Neutrophil (primary cell): ENCODE data around the gene CCIN.
"Not testable (repeated sequence)": the region's sequence is repeated elsewhere in the genome, so short reads cannot be mapped to it uniquely, and the experiment has no call there.

ENCODE experiments used
- H3K27ac ChIP-seq: fragments of 200-600 bp; sonication (generic); 2 replicates; pipeline ENCODE4 v1.5.1; 2016; ENCODE audit warnings: mild to moderate bottlenecking, moderate library complexity
- H3K27me3 ChIP-seq: fragments of 200-600 bp; sonication (generic); 2 replicates; pipeline ENCODE4 v1.6.0; 2016; ENCODE audit warnings: mild to moderate bottlenecking
- H3K36me3 ChIP-seq: fragments of 200-600 bp; sonication (generic); 2 replicates; pipeline ENCODE4 v1.5.1; 2017
- H3K4me1 ChIP-seq, 2 experiments: fragments of 200-600 bp in 1 of 2; sonication (generic) in 1 of 2; 1 replicate in 1 of 2; 2 replicates in 1 of 2; pipeline versions ENCODE4 v1.5.1 to v1.6.1; 2013 to 2016; ENCODE audit warnings: low read depth in 1 of 2, low read length in 1 of 2, mild to moderate bottlenecking in 1 of 2, moderate library complexity in 1 of 2; ENCODE audit not compliant: control insufficient read depth in 1 of 2, insufficient read depth in 1 of 2
- H3K4me3 ChIP-seq, 2 experiments: fragments of 200-600 bp in 1 of 2; sonication (generic) in 1 of 2; 1 replicate in 1 of 2; 2 replicates in 1 of 2; pipeline ENCODE4 v1.5.1; 2013 to 2016; ENCODE audit warnings: low read depth in 1 of 2, low read length in 1 of 2, mild to moderate bottlenecking in 1 of 2, moderate library complexity in 1 of 2
- H3K9me3 ChIP-seq: fragments of 200-600 bp; sonication (generic); 2 replicates; pipeline ENCODE4 v1.5.1; 2016
- CTCF ChIP-seq: fragments of 200-600 bp; sonication (generic); IDR thresholded peaks from 2 replicates; pipeline ENCODE4 v1.5.1; 2016; ENCODE audit warnings: antibody characterized with exemption

Gene CCIN

GRCh38 chr9:36125062-36125855 lies 43.9 kb upstream of the CCIN start:
- TF ChIP-seq CTCF, result no peak
- Histone ChIP-seq H3K27ac (peak overlapping the region; percentile 86), H3K27me3 (no peaks in the 10 kb centered on the region), H3K9me3 (no peaks in the 10 kb centered on the region), H3K36me3 (no peaks in the 10 kb centered on the region), H3K4me3 (no peak overlapping the region), H3K4me1 (peaks cover 63 to 68% of the 10 kb centered on the region in 2 experiments)

GRCh38 chr9:36126016-36126730 lies 43.0 kb upstream of the CCIN start:
- peak overlapping the region; percentile 86 for H3K27ac ChIP-seq
- peaks cover 63 to 68% of the 10 kb centered on the region in 2 experiments for H3K4me1 ChIP-seq

GRCh38 chr9:36127652-36128244 lies 41.4 kb upstream of the CCIN start:
- H3K4me3 ChIP-seq, result peak overlapping the region; percentile 4 to 46
- H3K36me3 ChIP-seq, result no peaks in the 10 kb centered on the region
- H3K27ac ChIP-seq, result peak overlapping the region; percentile 86
- peaks cover 60 to 66% of the 10 kb centered on the region in 2 experiments for H3K4me1 ChIP-seq
- no peaks in the 10 kb centered on the region for H3K27me3 ChIP-seq
- no peaks in the 10 kb centered on the region for H3K9me3 ChIP-seq
- TF ChIP-seq CTCF, result no peak

More at GRCh38 chr9:36126016-36126730, 43.0 kb upstream of the CCIN start:
- no peak overlapping the region for H3K4me3 ChIP-seq
- H3K9me3 ChIP-seq, result no peaks in the 10 kb centered on the region
- no peaks in the 10 kb centered on the region for H3K27me3 ChIP-seq
- H3K36me3 ChIP-seq, result no peaks in the 10 kb centered on the region
- no peak for TF ChIP-seq CTCF

- no peak for TF ChIP-seq CTCF
- Histone ChIP-seq H3K9me3 (no peaks in the 10 kb centered on the region), H3K27ac (peak overlapping the region; percentile 86), H3K27me3 (no peaks in the 10 kb centered on the region), H3K4me3 (peak overlapping the region; percentile 4 to 46), H3K36me3 (no peaks in the 10 kb centered on the region), H3K4me1 (peaks cover 54 to 60% of the 10 kb centered on the region in 2 experiments)
These were observed 40.8 kb upstream of the CCIN start for GRCh38 chr9:36128349-36128748.

GRCh38 chr9:36129139-36129538 lies 40.0 kb upstream of the CCIN start:
- peaks cover 49 to 52% of the 10 kb centered on the region in 2 experiments for H3K4me1 ChIP-seq
- no peak for TF ChIP-seq CTCF
- H3K27ac ChIP-seq, result peak overlapping the region; percentile 86

GRCh38 chr9:36131666-36132065 lies 37.5 kb upstream of the CCIN start:
- not testable (repeated sequence) for H3K9me3 ChIP-seq, H3K27ac ChIP-seq, H3K36me3 ChIP-seq, H3K4me3 ChIP-seq, H3K27me3 ChIP-seq
- peaks cover 43 to 45% of the 10 kb centered on the region in 2 experiments for H3K4me1 ChIP-seq

More at GRCh38 chr9:36129139-36129538, 40.0 kb upstream of the CCIN start:
- no peaks in the 10 kb centered on the region for H3K27me3 ChIP-seq
- no peaks in the 10 kb centered on the region for H3K9me3 ChIP-seq
- no peaks in the 10 kb centered on the region for H3K36me3 ChIP-seq
- peak overlapping the region; percentile 2 to 46 for H3K4me3 ChIP-seq
